Breast epithelium (tissue), 3 donors: ENCODE measurements around the gene RGS16.

Source experiments
- POLR2A ChIP-seq: fragments of 450-650 bp; IDR thresholded peaks from one replicate; pipeline ENCODE4 v1.6.1; 2016; ENCODE audit warnings: antibody characterized with exemption, mild to moderate bottlenecking, moderate library complexity
- TF ChIP-seq, protein P1 (sequence below), 3 donors: fragments of 450-650 bp; IDR thresholded peaks; one replicate each; pipeline ENCODE4 v1.5.1; 2016 to 2017; ENCODE audit warnings: antibody characterized with exemption in 3 of 3, mild to moderate bottlenecking in 3 of 3, moderate library complexity in 3 of 3

DNA sequence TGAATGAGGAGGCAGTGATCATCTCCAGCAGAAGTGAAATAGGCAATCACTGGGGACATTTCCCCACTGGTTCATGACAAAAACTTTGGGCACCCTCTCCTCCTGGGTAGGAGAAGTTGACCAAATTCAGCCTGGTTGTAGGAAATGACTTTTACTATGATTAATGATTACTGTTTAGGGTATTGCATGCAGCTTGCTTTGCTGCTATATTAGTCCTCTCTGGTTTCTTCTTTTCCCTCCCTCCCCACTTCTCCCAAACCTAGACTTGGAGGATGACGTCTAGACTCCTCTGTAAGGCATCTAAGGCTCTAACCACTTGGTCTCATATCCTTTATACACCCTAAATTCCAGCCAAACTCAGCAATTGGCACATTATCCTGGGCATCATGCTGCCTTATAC is 3.4 kb upstream of the RGS16 start:
- TF ChIP-seq, protein P1, sequence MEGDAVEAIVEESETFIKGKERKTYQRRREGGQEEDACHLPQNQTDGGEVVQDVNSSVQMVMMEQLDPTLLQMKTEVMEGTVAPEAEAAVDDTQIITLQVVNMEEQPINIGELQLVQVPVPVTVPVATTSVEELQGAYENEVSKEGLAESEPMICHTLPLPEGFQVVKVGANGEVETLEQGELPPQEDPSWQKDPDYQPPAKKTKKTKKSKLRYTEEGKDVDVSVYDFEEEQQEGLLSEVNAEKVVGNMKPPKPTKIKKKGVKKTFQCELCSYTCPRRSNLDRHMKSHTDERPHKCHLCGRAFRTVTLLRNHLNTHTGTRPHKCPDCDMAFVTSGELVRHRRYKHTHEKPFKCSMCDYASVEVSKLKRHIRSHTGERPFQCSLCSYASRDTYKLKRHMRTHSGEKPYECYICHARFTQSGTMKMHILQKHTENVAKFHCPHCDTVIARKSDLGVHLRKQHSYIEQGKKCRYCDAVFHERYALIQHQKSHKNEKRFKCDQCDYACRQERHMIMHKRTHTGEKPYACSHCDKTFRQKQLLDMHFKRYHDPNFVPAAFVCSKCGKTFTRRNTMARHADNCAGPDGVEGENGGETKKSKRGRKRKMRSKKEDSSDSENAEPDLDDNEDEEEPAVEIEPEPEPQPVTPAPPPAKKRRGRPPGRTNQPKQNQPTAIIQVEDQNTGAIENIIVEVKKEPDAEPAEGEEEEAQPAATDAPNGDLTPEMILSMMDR (IDR thresholded peaks at IDR 0.05): no peak
- no peak for TF ChIP-seq POLR2A
